Liver (tissue), 9 donors: ENCODE data around the gene RAPSN. TPM values are rescaled to one million over a fixed set of nuclear protein-coding genes. Genes with fewer than 3 reads are reported as not detected.

Source experiments
- DNase-seq: peaks from one replicate; pipeline ENCODE4 v3.0.0-alpha.2; 2017; ENCODE audit warnings: low spot score
- H3K27ac ChIP-seq, 2 donors: one replicate each; pipeline ENCODE4 v1.7.0; 2013; ENCODE audit warnings: inconsistent platforms in 2 of 2, low read length in 2 of 2, control low read depth in 1 of 2, low read depth in 1 of 2, mild to moderate bottlenecking in 1 of 2
- H3K27me3 ChIP-seq, 4 donors: one replicate each; pipeline versions ENCODE4 v1.6.1 to v1.7.0; 2013; ENCODE audit warnings: low read length in 3 of 4, inconsistent platforms in 1 of 4, mild to moderate bottlenecking in 1 of 4, moderate library complexity in 1 of 4; ENCODE audit not compliant: control insufficient read depth in 4 of 4, insufficient read depth in 4 of 4
- H3K36me3 ChIP-seq, 4 donors: one replicate each; pipeline versions ENCODE4 v1.6.1 to v1.7.0; 2013; ENCODE audit warnings: low read length in 3 of 4, mild to moderate bottlenecking in 3 of 4, low read depth in 1 of 4, moderate library complexity in 1 of 4; ENCODE audit not compliant: control insufficient read depth in 4 of 4, insufficient read depth in 3 of 4
- H3K4me1 ChIP-seq, 4 donors: one replicate each; pipeline versions ENCODE4 v1.6.1 to v1.7.0; 2013; ENCODE audit warnings: low read length in 3 of 4, mild to moderate bottlenecking in 3 of 4, moderate library complexity in 1 of 4; ENCODE audit not compliant: control insufficient read depth in 4 of 4, insufficient read depth in 4 of 4
- H3K4me3 ChIP-seq, 3 donors: one replicate each; pipeline versions ENCODE4 v1.6.1 to v1.7.0; 2013; ENCODE audit warnings: low read length in 3 of 3, control low read depth in 1 of 3, low read depth in 1 of 3, mild to moderate bottlenecking in 1 of 3
- H3K9ac ChIP-seq, 2 donors: one replicate each; pipeline ENCODE4 v1.7.0; 2013; ENCODE audit warnings: low read length in 2 of 2, mild to moderate bottlenecking in 2 of 2, moderate library complexity in 2 of 2, control low read depth in 1 of 2, low read depth in 1 of 2
- H3K9me3 ChIP-seq, 4 donors: one replicate each; pipeline versions ENCODE4 v1.6.1 to v1.7.0; 2013; ENCODE audit warnings: low read length in 3 of 4; ENCODE audit not compliant: control insufficient read depth in 4 of 4
- ATF3 ChIP-seq: IDR thresholded peaks from 2 replicates; pipeline ENCODE4 v1.6.1; 2016; ENCODE audit warnings: antibody characterized with exemption
- EGR1 ChIP-seq, 2 donors: IDR thresholded peaks; 2 replicates each; pipeline ENCODE4 v1.6.1; 2016 to 2018; ENCODE audit warnings: antibody characterized with exemption in 2 of 2, low read depth in 2 of 2
- GABPA ChIP-seq, 2 donors: IDR thresholded peaks in 1 of 2; conservative IDR thresholded peaks in 1 of 2; 2 replicates each; pipeline ENCODE4 v1.6.1; 2016; ENCODE audit warnings: antibody characterized with exemption in 2 of 2, mild to moderate bottlenecking in 1 of 2, moderate library complexity in 1 of 2
- HNF4G ChIP-seq: IDR thresholded peaks from 2 replicates; pipeline ENCODE4 v1.6.1; 2016; ENCODE audit warnings: antibody characterized with exemption
- JUND ChIP-seq, 2 donors: IDR thresholded peaks; 2 replicates each; pipeline ENCODE4 v1.6.1; 2016; ENCODE audit warnings: antibody characterized with exemption in 2 of 2
- NR2F2 ChIP-seq: IDR thresholded peaks from 2 replicates; pipeline ENCODE4 v1.6.1; 2016; ENCODE audit warnings: antibody characterized with exemption
- RAD21 ChIP-seq, 2 donors: IDR thresholded peaks; 2 replicates each; pipeline ENCODE4 v1.6.1; 2016; ENCODE audit warnings: antibody characterized with exemption in 2 of 2, mild to moderate bottlenecking in 2 of 2
- RXRA ChIP-seq, 2 donors: IDR thresholded peaks; 2 replicates each; pipeline ENCODE4 v1.6.1; 2017 to 2018; ENCODE audit warnings: antibody characterized with exemption in 2 of 2, mild to moderate bottlenecking in 1 of 2
- SP1 ChIP-seq: IDR thresholded peaks from 2 replicates; pipeline ENCODE4 v1.6.1; 2018; ENCODE audit warnings: antibody characterized with exemption, mild to moderate bottlenecking
- TAF1 ChIP-seq: conservative IDR thresholded peaks from 2 replicates; pipeline ENCODE4 v1.6.1; 2016; ENCODE audit warnings: antibody characterized with exemption, mild to moderate bottlenecking
- YY1 ChIP-seq: IDR thresholded peaks from 2 replicates; pipeline ENCODE4 v1.6.1; 2016; ENCODE audit warnings: antibody characterized with exemption, mild to moderate bottlenecking
- ZBTB33 ChIP-seq: IDR thresholded peaks from 2 replicates; pipeline ENCODE4 v1.6.1; 2016; ENCODE audit warnings: antibody characterized with exemption
- WGBS: extraction: QIAGEN DNeasy Blood & Tissue Kit; methylation state at CpG from one replicate; pipeline ENCODE4 v1.1.7; 2013; 5-methylcytosine and 5-hydroxymethylcytosine counted together
- polyA plus RNA-seq, 2 donors: library from polyadenylated mRNA; stranded (reverse) in 1 of 2; unstranded in 1 of 2; fragments of 200-250 nt in 1 of 2; fragments of >200 nt in 1 of 2; fragmentation: Nextera tagmentation in 1 of 2; extraction: Ambion mirVana in 1 of 2; gene quantifications; one replicate each; pipeline versions ENCODE4 v1.2.1 to v1.2.3, GENCODE V29; 2013 to 2015
- total RNA-seq, 2 donors: library from RNA; depleted of rRNA; stranded (reverse); fragments of >200 nt; gene quantifications; one replicate each; pipeline ENCODE4 v1.2.3, GENCODE V29; 2014
- TF ChIP-seq, protein P1 (sequence below): fragments of 150-350 bp; IDR thresholded peaks from 2 replicates; pipeline ENCODE4 v1.5.1; 2017; ENCODE audit warnings: improper control_type of control experiment, low read depth, low read length; ENCODE audit not compliant: missing input control
- TF ChIP-seq, protein P2 (sequence below): IDR thresholded peaks from 2 replicates; pipeline ENCODE4 v1.6.1; 2016; ENCODE audit warnings: antibody characterized with exemption
- TF ChIP-seq, protein P3 (sequence below): IDR thresholded peaks from 2 replicates; pipeline ENCODE4 v1.6.1; 2016; ENCODE audit warnings: antibody characterized with exemption, mild to moderate bottlenecking
- donor health status: healthy.
- donor health status: healthy.
- donor health status: healthy.
- donor health status: healthy.
- donor health status: healthy.

RAPSN gene
- total and polyA plus RNA-seq, 4 donors: 0.12 to 0.59 (median 0.28) TPM; not detected in 1

DNA sequence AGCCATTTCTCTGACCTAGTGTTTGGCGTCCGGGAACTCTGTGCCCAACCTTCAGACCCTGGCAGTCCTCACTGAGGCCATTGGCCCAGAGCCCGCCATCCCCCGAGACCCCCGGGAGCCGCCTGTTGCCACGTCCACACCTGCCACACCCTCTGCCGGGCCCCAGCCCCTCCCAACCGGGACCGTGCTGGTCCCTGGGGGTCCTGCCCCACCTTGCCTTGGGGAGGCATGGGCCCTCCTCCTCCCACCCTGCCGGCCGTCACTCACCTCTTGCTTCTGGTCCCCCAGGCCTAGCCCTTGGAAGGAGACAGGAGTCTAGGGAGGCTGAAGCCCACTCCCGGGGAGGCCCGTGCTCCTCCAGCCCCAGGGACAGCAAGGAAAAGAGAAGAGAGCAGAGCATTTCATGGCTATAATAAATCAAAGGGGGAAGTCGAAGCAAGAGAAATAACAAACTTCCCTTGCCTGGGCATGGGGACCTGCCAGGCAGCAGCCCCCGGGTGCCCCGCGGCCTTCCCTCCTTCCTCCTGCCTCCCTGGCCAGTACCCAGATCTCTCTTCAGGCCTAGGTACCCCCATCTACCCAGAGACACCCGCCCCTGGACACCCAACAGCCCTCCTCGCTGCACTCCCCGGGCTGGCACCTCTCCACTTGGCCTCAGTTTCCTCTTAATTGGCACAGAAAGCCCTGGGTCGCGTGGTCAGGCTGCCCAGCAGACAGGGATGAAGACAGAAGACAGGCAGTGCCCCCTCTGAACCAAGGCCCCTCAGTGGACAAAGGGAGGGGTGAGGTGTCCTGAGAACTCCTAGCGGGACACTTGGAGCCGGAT, 53.5 kb downstream of the RAPSN start:
- peak overlapping the region in 1 of 2 donors; percentile 44 for H3K9ac ChIP-seq
- 76% methylated on average over 25 of the region's 25 CpGs for WGBS
- no peak for DNase-seq
- H3K9me3 ChIP-seq: no peaks in the 10 kb centered on the region
- no peaks in the 10 kb centered on the region for H3K36me3 ChIP-seq
- peaks cover 1 to 6% (median 2%) of the 10 kb centered on the region in 4 donors for H3K4me1 ChIP-seq
- H3K27me3 ChIP-seq: no peaks in the 10 kb centered on the region
- peak overlapping the region; percentile 75 to 87 for H3K27ac ChIP-seq
- no peak overlapping the region for H3K4me3 ChIP-seq
- TF ChIP-seq JUND (IDR thresholded peaks at IDR 0.05) (no peak), RAD21 (IDR thresholded peaks at IDR 0.05) (no peak), EGR1 (IDR thresholded peaks at IDR 0.05; ENCODE audit: low read depth in 2 of 2) (no peak), NR2F2 (no peak), RXRA (IDR thresholded peaks at IDR 0.05) (no peak), TAF1 (no peak), GABPA (IDR thresholded peaks at IDR 0.05 in 1 of 2, conservative IDR thresholded peaks at IDR 0.05 in 1 of 2) (no peak)

DNA sequence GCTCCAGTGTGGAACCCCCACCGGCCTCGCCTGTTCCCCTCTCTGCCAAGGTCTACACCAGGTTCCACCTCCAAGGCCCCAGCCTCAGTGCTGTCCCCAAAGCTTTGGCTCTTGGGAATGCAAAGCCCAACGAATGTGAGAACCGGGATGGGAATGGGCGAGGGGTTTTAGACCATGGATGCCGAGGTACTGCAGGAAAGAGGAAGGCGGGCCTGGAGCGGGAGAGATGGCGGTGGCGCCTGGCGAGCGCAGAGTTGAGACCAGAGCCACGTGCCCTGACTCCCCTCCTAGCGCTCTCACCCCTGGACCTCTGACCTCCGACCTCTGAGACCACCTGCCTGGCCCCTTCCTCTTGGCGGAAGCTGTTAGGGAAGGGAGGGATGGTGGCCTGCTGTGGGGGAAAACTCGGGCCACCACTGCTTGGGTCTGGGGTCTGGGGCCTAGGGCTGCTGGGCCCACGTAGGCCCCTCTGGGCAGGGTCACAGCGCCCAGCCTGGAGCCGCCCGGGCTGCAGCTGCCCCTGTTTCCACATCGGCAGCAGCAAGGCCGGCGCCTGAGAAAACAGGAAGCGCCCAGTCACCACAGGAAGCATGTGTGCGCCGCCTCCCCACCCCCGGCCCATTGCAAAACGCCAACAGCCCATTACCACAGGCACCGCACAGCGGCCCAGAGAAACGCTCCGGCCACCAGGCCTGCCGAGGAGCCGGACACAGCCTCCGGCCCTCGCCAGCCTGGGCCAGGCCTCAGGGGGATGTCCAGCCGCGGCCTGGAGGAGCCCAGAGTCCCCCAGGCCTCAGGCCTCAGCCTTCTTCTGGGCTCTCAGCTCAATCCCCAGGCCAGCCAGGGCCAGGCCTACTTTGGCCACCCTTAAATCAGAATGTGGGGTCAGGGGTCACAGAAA, 54.4 kb downstream of the RAPSN start:
- Histone ChIP-seq H3K36me3 (no peaks in the 10 kb centered on the region), H3K9me3 (no peaks in the 10 kb centered on the region), H3K9ac (peak overlapping the region in 1 of 2 donors; percentile 44), H3K4me3 (no peak overlapping the region), H3K27me3 (no peaks in the 10 kb centered on the region), H3K27ac (peak overlapping the region; percentile 75 to 87), H3K4me1 (peaks cover 0 to 4% (median 0%) of the 10 kb centered on the region in 4 donors)
- WGBS: 80% methylated on average over 39 of the region's 39 CpGs
- no peak for DNase-seq
- TF ChIP-seq SP1 (peak; percentile 54), NR2F2 (peak; percentile 6), GABPA (IDR thresholded peaks at IDR 0.05 in 1 of 2, conservative IDR thresholded peaks at IDR 0.05 in 1 of 2) (peak in 1 of 2 donors; percentile 31)
- TF ChIP-seq, protein P1, sequence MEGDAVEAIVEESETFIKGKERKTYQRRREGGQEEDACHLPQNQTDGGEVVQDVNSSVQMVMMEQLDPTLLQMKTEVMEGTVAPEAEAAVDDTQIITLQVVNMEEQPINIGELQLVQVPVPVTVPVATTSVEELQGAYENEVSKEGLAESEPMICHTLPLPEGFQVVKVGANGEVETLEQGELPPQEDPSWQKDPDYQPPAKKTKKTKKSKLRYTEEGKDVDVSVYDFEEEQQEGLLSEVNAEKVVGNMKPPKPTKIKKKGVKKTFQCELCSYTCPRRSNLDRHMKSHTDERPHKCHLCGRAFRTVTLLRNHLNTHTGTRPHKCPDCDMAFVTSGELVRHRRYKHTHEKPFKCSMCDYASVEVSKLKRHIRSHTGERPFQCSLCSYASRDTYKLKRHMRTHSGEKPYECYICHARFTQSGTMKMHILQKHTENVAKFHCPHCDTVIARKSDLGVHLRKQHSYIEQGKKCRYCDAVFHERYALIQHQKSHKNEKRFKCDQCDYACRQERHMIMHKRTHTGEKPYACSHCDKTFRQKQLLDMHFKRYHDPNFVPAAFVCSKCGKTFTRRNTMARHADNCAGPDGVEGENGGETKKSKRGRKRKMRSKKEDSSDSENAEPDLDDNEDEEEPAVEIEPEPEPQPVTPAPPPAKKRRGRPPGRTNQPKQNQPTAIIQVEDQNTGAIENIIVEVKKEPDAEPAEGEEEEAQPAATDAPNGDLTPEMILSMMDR: no peak

DNA sequence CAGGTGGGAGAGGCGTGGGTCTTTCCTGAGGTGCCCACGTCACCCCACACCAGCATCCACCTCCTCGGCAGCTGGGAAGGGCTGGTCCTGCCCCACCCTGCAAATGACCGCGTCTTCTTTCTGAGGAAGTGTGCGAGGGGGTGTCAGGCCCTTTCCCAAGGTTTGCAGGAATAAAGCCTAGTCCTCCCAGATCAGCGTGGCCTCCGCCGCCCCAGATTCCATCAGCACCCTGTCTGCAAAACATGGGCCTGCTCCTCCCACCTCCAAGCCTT, 55.0 kb downstream of the RAPSN start:
- no peak overlapping the region for H3K4me3 ChIP-seq
- H3K4me1 ChIP-seq: peaks cover 0 to 4% (median 0%) of the 10 kb centered on the region in 4 donors
- 80% methylated on average over 9 of the region's 9 CpGs for WGBS
- TF ChIP-seq RXRA (IDR thresholded peaks at IDR 0.05) (no peak), ZBTB33 (no peak), GABPA (IDR thresholded peaks at IDR 0.05 in 1 of 2, conservative IDR thresholded peaks at IDR 0.05 in 1 of 2) (no peak), EGR1 (IDR thresholded peaks at IDR 0.05; ENCODE audit: low read depth in 2 of 2) (no peak), RAD21 (IDR thresholded peaks at IDR 0.05) (no peak), NR2F2 (no peak), YY1 (no peak), ATF3 (no peak), HNF4G (no peak)
- TF ChIP-seq, protein P2, sequence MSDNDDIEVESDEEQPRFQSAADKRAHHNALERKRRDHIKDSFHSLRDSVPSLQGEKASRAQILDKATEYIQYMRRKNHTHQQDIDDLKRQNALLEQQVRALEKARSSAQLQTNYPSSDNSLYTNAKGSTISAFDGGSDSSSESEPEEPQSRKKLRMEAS: no peak
- TF ChIP-seq, protein P3, sequence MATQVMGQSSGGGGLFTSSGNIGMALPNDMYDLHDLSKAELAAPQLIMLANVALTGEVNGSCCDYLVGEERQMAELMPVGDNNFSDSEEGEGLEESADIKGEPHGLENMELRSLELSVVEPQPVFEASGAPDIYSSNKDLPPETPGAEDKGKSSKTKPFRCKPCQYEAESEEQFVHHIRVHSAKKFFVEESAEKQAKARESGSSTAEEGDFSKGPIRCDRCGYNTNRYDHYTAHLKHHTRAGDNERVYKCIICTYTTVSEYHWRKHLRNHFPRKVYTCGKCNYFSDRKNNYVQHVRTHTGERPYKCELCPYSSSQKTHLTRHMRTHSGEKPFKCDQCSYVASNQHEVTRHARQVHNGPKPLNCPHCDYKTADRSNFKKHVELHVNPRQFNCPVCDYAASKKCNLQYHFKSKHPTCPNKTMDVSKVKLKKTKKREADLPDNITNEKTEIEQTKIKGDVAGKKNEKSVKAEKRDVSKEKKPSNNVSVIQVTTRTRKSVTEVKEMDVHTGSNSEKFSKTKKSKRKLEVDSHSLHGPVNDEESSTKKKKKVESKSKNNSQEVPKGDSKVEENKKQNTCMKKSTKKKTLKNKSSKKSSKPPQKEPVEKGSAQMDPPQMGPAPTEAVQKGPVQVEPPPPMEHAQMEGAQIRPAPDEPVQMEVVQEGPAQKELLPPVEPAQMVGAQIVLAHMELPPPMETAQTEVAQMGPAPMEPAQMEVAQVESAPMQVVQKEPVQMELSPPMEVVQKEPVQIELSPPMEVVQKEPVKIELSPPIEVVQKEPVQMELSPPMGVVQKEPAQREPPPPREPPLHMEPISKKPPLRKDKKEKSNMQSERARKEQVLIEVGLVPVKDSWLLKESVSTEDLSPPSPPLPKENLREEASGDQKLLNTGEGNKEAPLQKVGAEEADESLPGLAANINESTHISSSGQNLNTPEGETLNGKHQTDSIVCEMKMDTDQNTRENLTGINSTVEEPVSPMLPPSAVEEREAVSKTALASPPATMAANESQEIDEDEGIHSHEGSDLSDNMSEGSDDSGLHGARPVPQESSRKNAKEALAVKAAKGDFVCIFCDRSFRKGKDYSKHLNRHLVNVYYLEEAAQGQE: no peak

More for the DNA sequence above, 55.0 kb downstream of the RAPSN start:
- no peak for DNase-seq
- peak overlapping the region; percentile 75 to 87 for H3K27ac ChIP-seq
- H3K9ac ChIP-seq: no peak overlapping the region
- no peaks in the 10 kb centered on the region for H3K27me3 ChIP-seq
- H3K9me3 ChIP-seq: no peaks in the 10 kb centered on the region
- H3K36me3 ChIP-seq: no peaks in the 10 kb centered on the region
